ENCODE data around the gene CDH4.

Gene CDH4

GRCh38 chr20:61803416-61803914 lies 551.4 kb downstream of the CDH4 start:
- H3K4me2 ChIP-seq (ENCODE audit: insufficient read depth, low read length): no peak overlapping the region
- ATAC-seq (ENCODE audit: insufficient read depth, low read depth) (no peak), DNase-seq (no peak)
- H3K9ac ChIP-seq (ENCODE audit: low read depth, low read length): no peak overlapping the region
- no peaks in the 10 kb centered on the region for H3K36me3 ChIP-seq (ENCODE audit: insufficient read depth, low read length)
- no peaks in the 10 kb centered on the region for H3K79me2 ChIP-seq (ENCODE audit: insufficient read depth, low read length)
- H2AFZ ChIP-seq (ENCODE audit: low read depth, low read length): no peak overlapping the region
- H3K27me3 ChIP-seq (ENCODE audit: insufficient read depth, low read length, poor library complexity): peaks cover 6% of the 10 kb centered on the region
- TF ChIP-seq EZH2 (IDR thresholded peaks at IDR 0.05; ENCODE audit: borderline replicate concordance, low read depth, low read length, severe bottlenecking) (no peak), CTCF (IDR thresholded peaks at IDR 0.05; ENCODE audit: borderline replicate concordance, extremely low read depth, low read length, poor library complexity, severe bottlenecking) (no peak)
- no peak overlapping the region for H3K27ac ChIP-seq (ENCODE audit: low read length)
- no peaks in the 10 kb centered on the region for H3K4me1 ChIP-seq (ENCODE audit: insufficient read depth, low read length)
- H3K4me3 ChIP-seq (ENCODE audit: low read depth in 1 of 2, low read length in 2 of 2): no peak overlapping the region
- peaks cover 6% of the 10 kb centered on the region for H4K20me1 ChIP-seq (ENCODE audit: insufficient read depth, low read length)
- no peaks in the 10 kb centered on the region for H3K9me3 ChIP-seq (ENCODE audit: insufficient read depth, low read length, severe bottlenecking)

GRCh38 chr20:61803915-61804751 lies 552.1 kb downstream of the CDH4 start:
- peaks cover 7% of the 10 kb centered on the region for H3K27me3 ChIP-seq (ENCODE audit: insufficient read depth, low read length, poor library complexity)
- H3K27ac ChIP-seq (ENCODE audit: low read length): no peak overlapping the region
- TF ChIP-seq CTCF (IDR thresholded peaks at IDR 0.05; ENCODE audit: borderline replicate concordance, extremely low read depth, low read length, poor library complexity, severe bottlenecking) (no peak), EZH2 (IDR thresholded peaks at IDR 0.05; ENCODE audit: borderline replicate concordance, low read depth, low read length, severe bottlenecking) (no peak)
- peaks cover 9% of the 10 kb centered on the region for H4K20me1 ChIP-seq (ENCODE audit: insufficient read depth, low read length)
- H3K4me2 ChIP-seq (ENCODE audit: insufficient read depth, low read length): no peak overlapping the region
- H3K9me3 ChIP-seq (ENCODE audit: insufficient read depth, low read length, severe bottlenecking): no peaks in the 10 kb centered on the region
- no peak for DNase-seq
- no peaks in the 10 kb centered on the region for H3K36me3 ChIP-seq (ENCODE audit: insufficient read depth, low read length)
- H3K4me1 ChIP-seq (ENCODE audit: insufficient read depth, low read length): no peaks in the 10 kb centered on the region
- H3K9ac ChIP-seq (ENCODE audit: low read depth, low read length): no peak overlapping the region
- ATAC-seq (ENCODE audit: insufficient read depth, low read depth): no peak
- no peak overlapping the region for H3K4me3 ChIP-seq (ENCODE audit: low read depth in 1 of 2, low read length in 2 of 2)
- H3K79me2 ChIP-seq (ENCODE audit: insufficient read depth, low read length): no peaks in the 10 kb centered on the region
- no peak overlapping the region for H2AFZ ChIP-seq (ENCODE audit: low read depth, low read length)

GRCh38 chr20:61804752-61805295 lies 552.8 kb downstream of the CDH4 start:
- Histone ChIP-seq H3K4me1 (ENCODE audit: insufficient read depth, low read length) (no peaks in the 10 kb centered on the region), H3K9me3 (ENCODE audit: insufficient read depth, low read length, severe bottlenecking) (no peaks in the 10 kb centered on the region), H3K4me3 (ENCODE audit: low read depth in 1 of 2, low read length in 2 of 2) (no peak overlapping the region), H3K27ac (ENCODE audit: low read length) (no peak overlapping the region), H3K36me3 (ENCODE audit: insufficient read depth, low read length) (no peaks in the 10 kb centered on the region), H3K79me2 (ENCODE audit: insufficient read depth, low read length) (no peaks in the 10 kb centered on the region), H3K27me3 (ENCODE audit: insufficient read depth, low read length, poor library complexity) (peaks cover 7% of the 10 kb centered on the region), H3K9ac (ENCODE audit: low read depth, low read length) (no peak overlapping the region), H2AFZ (ENCODE audit: low read depth, low read length) (no peak overlapping the region), H3K4me2 (ENCODE audit: insufficient read depth, low read length) (no peak overlapping the region), H4K20me1 (ENCODE audit: insufficient read depth, low read length) (peaks cover 9% of the 10 kb centered on the region)
- DNase-seq (no peak), ATAC-seq (ENCODE audit: insufficient read depth, low read depth) (no peak)
- no peak for TF ChIP-seq EZH2 (IDR thresholded peaks at IDR 0.05; ENCODE audit: borderline replicate concordance, low read depth, low read length, severe bottlenecking)
- no peak for TF ChIP-seq CTCF (IDR thresholded peaks at IDR 0.05; ENCODE audit: borderline replicate concordance, extremely low read depth, low read length, poor library complexity, severe bottlenecking)
